HG02943 (cell line): ENCODE data around the gene BPIFB3.

ENCODE experiments used
- ATAC-seq: cut with Tn5 transposase; IDR thresholded peaks from one replicate; pipeline ENCODE4 v1.9.1; 2021; ENCODE audit warnings: mild to moderate bottlenecking, low read depth, moderate library complexity; ENCODE audit not compliant: unreplicated experiment

Gene BPIFB3

DNA sequence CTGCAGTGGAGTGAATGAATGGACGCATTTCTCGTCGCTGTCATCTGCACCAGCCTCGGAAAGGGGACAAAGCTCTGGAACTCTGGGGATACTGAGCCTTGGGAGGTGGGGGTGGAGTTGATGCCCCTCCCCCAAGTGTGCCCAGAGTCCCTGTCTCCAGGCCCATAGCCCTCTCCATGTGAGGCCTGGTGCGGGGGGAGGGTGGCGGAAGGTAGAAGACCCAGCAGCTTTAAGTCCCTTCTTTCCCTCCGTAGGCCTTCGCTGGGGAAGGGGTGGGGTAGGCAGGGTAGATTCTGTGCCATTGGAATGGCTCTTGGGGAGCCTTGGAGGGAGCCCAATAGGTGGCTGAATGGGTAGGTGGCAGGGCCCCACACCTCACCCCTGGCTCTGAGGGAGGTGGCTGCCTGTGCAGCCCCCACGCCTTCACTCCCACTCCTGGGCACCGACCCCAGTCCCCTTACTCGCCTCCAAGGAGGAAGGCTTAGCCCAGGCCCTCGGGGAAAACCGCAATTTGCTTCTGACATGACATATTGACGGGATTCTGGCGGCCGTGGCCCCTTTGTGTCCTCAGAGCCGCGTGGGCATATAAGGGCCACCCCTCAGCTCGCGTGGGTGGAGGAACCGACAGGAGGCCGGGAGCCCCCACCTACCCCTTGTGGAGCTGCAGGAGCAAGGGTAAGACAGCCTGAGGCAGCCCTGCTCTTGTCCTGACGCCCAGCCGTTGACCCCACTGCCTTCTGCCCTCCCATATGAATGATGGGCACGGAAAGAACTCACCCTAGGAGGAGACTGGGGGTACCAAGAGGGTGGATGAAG lies at the start of gene BPIFB3:
BPIFB3 (plus strand) TSS at position 613 of the 816 bp plus-strand sequence. CDS start 1,533 bp downstream, outside the sequence.
- ATAC-seq = no peak

DNA sequence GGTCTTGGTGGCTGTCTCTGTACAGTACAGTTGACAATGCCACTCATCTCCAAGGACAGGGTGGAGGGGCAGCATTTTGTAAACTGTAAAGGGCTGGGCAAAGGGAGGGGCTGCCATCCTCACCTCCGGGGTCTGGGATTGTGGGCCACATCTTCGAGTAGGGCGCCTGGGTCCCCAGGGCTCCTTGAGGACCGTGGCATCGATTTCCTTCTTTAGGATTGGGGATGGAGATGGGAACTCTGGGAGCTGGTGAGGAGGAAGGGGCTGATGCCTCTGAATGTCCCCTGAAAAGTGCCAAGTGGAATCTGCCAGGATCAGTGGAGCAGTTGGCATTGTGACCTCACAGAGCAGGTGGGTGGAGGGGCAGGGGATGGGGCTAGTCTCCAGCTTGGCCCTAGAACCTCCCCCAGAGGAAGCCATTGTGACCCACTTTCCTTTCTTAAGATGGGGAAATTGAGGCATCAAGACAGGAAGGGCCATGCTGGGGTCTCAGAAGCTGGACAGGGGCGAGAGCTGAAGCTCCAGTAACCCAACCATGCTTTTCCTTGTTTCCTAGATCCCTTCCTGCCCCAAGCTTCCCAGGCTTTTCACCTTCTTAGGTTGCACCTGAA lies 49.5 kb upstream of the BPIFB3 start, which contains the start of gene SUN5:
SUN5 (minus strand) TSS at position 293 of the 611 bp plus-strand sequence; CDS start at position 200, 93 bp downstream.
- no peak for ATAC-seq

DNA sequence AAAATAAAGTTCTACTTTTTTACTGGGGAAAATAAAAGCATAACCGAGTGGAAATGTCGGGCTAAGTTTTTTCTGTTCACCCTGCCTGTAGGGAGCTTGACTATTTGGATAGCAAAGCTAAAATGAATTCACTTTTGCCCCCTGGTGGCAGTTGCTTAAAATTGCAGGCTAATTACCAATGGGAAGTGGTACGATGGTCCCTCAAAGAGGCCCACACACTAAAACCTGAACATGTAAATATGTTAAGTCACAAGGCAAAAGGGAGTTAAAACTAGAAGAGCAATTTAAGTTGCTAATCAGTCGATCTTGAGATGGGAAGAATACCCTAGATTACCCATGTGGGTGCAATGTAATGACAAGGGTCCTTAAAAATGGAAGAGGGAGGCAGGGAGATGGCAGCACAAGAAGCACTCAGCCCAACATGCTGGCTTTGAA lies 48.6 kb upstream of the BPIFB3 start:
- no peak for ATAC-seq

DNA sequence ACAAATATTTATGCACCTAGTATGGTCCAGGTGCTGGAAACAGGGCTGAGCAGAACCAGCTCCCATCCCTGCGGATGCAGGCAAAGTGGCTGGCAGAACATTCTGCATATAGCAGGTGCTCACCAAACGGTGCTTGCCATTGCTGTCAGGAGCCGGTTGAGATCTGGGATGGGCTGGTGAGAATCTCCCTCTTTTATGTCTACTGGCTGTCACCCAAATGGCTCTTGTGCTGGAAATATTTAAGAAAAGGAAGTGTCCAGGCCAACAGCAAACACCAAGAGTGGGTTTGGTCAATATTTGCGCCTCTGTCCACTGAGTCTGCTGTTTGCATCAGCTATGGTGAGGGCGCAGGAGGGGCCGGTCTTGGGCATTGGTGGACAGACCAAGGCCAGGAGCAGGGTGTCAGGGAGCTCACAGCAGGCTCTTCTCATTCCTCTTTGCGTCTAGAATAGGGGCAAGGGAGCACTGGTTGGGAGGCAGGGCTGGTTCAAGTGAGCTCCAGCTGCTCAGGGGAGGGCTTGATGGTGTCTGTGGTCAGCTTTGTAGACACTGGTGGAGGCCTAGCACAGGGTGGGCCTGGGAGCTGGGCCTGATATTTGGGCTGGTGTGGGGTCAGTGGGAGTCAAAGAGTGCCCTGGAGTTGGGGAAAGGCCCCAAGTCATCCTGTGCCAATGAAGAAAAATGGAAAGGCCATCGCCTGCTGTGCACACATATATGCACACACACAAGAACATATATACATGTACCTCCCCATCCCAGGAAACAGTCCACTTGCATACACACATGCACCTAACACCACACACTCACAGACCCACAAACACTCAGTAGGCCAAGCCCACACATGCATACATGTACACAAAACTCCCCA lies 47.6 kb upstream of the BPIFB3 start:
- ATAC-seq = no peak

DNA sequence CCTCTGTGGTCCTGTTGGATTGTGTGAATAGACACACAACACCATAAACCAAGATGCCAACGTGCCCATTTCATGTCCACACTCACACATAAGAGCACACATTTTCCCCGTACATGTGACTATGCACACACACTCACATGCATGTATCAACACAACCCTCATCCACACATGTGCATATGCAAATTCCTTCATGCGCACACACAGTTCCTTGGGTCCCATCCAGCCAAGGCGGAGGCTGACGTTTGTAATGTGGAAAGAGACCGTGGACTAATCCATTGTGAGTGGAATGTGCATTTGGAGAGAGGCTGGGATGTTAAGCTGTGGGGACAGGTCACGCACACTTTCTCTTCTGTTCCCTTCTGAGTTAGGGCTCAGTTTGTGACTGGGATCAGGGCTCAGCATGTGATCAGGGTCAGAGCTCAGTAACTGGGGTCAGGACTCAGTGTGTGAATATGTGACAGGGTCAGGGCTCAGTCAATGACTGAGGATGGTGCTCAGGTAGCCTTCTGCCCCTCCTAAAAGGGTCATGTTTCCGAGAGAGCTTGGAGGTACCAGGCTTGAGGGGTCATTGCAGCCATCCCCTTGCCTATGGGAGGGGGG lies 46.8 kb upstream of the BPIFB3 start:
- ATAC-seq = no peak

DNA sequence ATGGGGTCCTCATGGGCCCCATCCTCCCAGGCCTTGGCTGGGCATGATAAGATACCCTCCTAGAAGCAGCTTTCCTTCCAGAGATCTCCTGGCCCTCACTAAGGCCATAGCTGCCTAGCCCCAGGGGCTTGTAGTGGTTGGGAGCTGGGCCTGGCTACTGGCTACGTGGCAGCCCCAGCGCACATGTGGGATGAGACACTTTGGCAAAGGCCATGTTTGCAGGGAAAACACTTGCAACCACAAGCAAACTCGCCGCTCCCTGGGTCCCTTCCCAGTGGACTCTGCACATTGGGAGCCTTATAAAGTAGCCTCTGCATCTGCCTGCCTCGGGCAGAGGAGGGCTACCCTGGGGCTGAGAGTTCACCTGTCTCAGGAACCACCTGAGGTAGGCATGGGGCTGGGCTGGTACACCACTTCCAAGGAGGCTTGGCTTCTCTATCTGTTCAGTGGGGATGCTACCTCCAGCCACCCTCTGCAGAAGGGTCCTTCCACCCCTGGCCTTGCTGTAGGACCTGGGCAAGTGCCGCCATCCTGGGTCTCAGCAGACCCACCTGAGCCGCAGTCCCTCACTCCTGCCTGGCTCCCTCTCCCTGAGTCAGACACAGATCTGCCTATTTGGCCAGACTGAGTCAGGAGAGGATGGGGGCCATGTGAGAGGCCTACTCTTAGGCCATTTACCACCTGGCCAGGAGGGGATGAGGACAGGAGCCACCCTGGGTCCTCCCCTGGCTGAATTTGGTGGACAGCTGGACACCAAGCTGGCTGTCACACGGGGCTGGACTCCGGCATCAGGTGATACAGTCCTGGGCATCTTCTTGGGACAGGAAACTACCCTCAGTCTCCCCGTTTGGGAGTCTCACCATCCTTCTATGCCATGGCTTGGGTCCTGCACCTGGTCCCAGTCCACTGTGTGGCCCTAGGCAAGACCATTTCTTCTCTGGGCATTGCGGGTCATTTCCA lies 46.0 kb upstream of the BPIFB3 start, which contains the start of gene BPIFB2:
BPIFB2 (plus strand) TSS at position 329 of the 960 bp plus-strand sequence. CDS start 871 bp downstream, outside the sequence.
- no peak for ATAC-seq

GRCh38 chr20:33008336-33009213 lies 45.1 kb upstream of the BPIFB3 start:
- no peak for ATAC-seq

GRCh38 chr20:33009214-33010132 lies 44.2 kb upstream of the BPIFB3 start:
- no peak for ATAC-seq

DNA sequence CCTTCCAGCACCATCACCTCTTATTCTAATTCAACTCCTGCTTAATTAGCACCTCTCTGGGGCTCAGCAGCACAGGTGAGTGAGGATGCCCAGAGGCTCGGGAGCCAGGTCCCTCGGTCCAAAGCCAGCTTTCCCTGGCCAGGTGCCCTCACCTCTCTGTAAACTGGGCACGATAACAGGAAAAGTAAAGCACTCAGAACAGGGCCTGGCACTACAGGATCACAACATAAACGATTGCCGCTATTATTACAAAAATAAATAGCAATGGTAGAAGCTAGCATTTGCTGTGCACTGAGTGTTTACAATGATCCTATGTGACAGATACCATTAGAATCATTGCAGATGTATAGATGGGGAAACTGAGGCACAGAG lies 43.6 kb upstream of the BPIFB3 start:
- no peak for ATAC-seq

DNA sequence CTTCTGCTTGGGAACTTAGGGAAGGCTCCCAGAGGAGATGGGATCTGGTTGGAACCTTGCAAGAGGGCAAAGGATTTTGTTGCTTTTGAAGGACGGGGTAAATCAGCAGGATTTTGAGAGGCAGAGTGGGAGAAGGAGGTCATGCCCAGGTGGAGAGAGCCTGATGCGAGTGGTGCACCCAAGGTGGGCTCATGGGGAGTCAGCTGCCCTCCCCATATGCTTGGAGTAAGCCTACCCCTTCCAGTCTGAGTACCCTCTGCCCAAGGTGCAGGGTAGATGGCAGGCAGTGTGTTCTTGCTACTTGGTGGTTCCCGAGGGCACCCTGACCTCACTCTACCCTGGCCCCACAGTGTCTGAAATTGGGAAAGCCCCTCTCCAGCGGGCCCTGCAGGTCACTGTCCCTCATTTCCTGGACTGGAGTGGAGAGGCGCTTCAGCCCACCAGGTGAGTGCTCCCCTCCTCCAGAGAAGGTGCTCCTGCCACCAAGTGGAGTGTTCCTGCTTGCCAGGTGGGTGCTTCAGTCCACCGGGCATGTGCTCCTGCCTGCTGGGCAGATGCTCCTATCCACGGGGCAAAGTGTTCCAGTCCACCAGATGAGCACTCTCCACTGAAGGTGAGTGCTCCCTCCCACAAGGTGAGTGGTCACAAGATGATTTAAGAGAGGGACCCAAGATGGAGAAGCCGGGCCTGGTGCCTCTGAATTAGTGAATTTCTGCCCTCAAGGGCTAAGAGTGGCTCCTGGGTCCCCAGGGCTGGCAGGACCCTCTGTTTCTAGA lies 42.8 kb upstream of the BPIFB3 start:
- ATAC-seq = no peak

GRCh38 chr20:33012327-33013189 lies 41.1 kb upstream of the BPIFB3 start:
- ATAC-seq = no peak

DNA sequence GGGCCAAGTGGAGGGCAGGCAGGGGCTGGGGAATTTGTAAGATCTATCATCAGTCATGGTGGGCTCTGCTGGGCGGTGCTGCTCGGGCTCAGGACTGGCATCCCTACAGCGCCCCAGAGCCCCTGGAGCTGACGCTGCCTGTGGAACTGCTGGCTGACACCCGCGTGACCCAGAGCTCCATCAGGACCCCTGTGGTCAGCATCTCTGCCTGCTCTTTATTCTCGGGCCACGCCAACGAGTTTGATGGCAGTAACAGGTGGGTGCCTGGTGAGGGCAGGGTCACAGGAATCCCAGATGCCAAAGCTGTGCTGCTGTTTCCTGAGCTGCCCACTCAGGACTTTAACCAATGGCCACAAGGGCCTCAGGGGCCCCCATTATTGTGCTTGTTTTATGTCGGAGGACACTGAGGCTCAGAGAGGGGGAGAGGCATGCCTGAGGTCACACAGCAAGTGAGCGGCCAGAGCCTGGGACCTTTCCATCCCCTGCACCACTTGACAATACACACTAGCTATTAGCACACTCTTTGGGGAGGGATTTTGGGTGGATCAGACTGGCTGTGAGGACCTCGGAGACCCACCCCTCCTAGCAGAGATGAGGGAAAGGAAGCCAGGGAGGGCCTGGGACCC lies 39.9 kb upstream of the BPIFB3 start:
- ATAC-seq = no peak

DNA sequence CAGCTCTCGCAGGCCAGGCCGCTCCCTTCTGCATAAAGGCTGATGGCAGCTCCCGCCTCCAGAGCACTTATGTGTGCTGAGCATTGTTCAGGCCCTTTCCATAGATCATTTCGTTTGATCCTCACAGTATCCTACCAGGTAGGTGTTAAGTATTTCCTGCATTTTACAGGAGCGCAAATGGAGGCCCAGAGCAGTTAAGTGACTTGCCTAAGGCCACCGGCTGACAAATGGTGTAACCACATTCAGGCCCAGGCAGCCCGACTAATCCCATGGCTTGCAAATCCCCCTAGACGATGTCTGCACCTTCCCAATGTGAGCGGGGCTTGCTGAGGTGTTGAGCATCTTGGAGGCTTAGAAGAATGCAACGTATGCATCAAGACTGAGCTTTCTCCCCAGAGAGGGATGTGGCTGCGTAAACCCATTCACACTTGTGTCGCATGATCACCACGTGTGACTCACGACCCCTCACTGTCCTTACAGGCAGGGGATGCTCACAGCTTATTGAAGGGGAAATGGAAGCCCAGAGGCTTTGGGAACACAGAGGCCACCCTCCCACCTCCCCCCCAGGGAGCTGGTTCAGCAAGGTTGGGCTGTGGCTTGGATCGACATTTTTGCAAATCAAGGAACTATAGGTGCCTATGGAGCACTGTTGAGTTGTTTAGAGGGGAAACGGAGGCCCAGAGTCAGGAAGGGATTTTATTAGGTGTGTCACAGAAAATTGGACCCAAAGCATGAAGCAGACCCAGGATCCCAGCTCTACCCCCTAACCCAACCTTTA lies 39.2 kb upstream of the BPIFB3 start:
- no peak for ATAC-seq

GRCh38 chr20:33015114-33015484 lies 38.6 kb upstream of the BPIFB3 start:
- ATAC-seq = no peak
